Measurements from ENCODE around the gene LCN10. TPM values are rescaled to one million over a fixed set of nuclear protein-coding genes. Genes with fewer than 3 reads are reported as not detected.

Gene LCN10
- total RNA-seq, 1 experiment from 2014 or later: 1.5 TPM

GRCh38 chr9:136756836-136757235 is 14.1 kb upstream of the LCN10 start:
- no peak overlapping the region for H2BK5ac ChIP-seq (ENCODE audit: insufficient read length, low read length)
- no peak overlapping the region for H3K56ac ChIP-seq (ENCODE audit: insufficient read length, low read depth, low read length)
- no peak overlapping the region for H2BK12ac ChIP-seq (ENCODE audit: insufficient read length, low read depth, low read length)
- no peak overlapping the region for H4K91ac ChIP-seq (ENCODE audit: insufficient read length, low read depth, low read length)
- DNase-seq: no peak
- no peak overlapping the region for H3K4ac ChIP-seq (ENCODE audit: low read depth, low read length)
- no peak overlapping the region for H2BK15ac ChIP-seq (ENCODE audit: low read depth, low read length)
- no peak overlapping the region for H3K4me2 ChIP-seq (ENCODE audit: insufficient read depth, insufficient read length, low read length)
- H3K9ac ChIP-seq (ENCODE audit: extremely low read depth, insufficient read length, low read length): no peak overlapping the region
- no peaks in the 10 kb centered on the region for H3K9me3 ChIP-seq (ENCODE audit: control insufficient read depth, low read depth, low read length)
- H3K79me1 ChIP-seq (ENCODE audit: insufficient read depth, low read depth, low read length, poor library complexity, severe bottlenecking): no peaks in the 10 kb centered on the region
- H3K4me1 Mint-ChIP-seq: peaks cover 9 to 17% of the 10 kb centered on the region in 2 experiments; a peak in 3 of 4 replicates
- H3K9me3 Mint-ChIP-seq: peaks cover 16 to 19% of the 10 kb centered on the region in 2 experiments; a peak in 4 of 5 replicates
- no peak overlapping the region for H2AFZ ChIP-seq (ENCODE audit: low read length)
- H3K23me2 ChIP-seq (ENCODE audit: insufficient read length, low read depth, low read length, poor library complexity, severe bottlenecking): no peaks in the 10 kb centered on the region
- no CpG with 5 or more reads among the region's 18 CpGs for WGBS (ENCODE audit: extremely low coverage, insufficient read length, low lambda C conversion rate)
- H3K27ac ChIP-seq (ENCODE audit: insufficient read length, low read depth, low read length): no peak overlapping the region
- no peaks in the 10 kb centered on the region for H3K27me3 ChIP-seq (ENCODE audit: insufficient read depth, low read length)
- H4K8ac ChIP-seq (replicated peaks; ENCODE audit: insufficient read length, low read depth, low read length): no peak overlapping the region
- H3K27me3 Mint-ChIP-seq (ENCODE audit: low read depth): peaks cover 11% of the 10 kb centered on the region
- H4K20me1 ChIP-seq (ENCODE audit: control insufficient read depth, insufficient read depth, insufficient read length): no peaks in the 10 kb centered on the region
- H3K18ac ChIP-seq (ENCODE audit: insufficient read length, low read depth, low read length): no peak overlapping the region
- no peak overlapping the region for H3K14ac ChIP-seq (ENCODE audit: insufficient read depth, low read length)
- H2BK120ac ChIP-seq (ENCODE audit: low read depth, low read length, poor library complexity, severe bottlenecking): no peak overlapping the region
- no peaks in the 10 kb centered on the region for H3K4me1 ChIP-seq (ENCODE audit: insufficient read depth, low read length)
- H3K79me2 ChIP-seq (ENCODE audit: insufficient read depth, low read length): no peaks in the 10 kb centered on the region
- peaks cover 2 to 15% (median 2%) of the 10 kb centered on the region in 3 experiments; a peak in 6 of 7 replicates for H3K36me3 Mint-ChIP-seq (ENCODE audit: insufficient read depth in 1 of 3, low read depth in 3 of 3)
- H4K5ac ChIP-seq (ENCODE audit: insufficient read length, low read depth, low read length): no peak overlapping the region
- H3T11ph ChIP-seq (ENCODE audit: low read length): no peak overlapping the region
- no peak overlapping the region for H2AK5ac ChIP-seq (ENCODE audit: insufficient read length, low read length)
- no peak overlapping the region for H3K23ac ChIP-seq (ENCODE audit: insufficient read length, low read depth, low read length)
- H2BK20ac ChIP-seq (ENCODE audit: low read depth, low read length, poor library complexity, severe bottlenecking): no peak overlapping the region
- no peak overlapping the region for H3K4me3 Mint-ChIP-seq
- TF ChIP-seq CTCF (conservative IDR thresholded peaks at IDR 0.05): no peak
- H3K27ac Mint-ChIP-seq: no peak overlapping the region; a peak in 1 of 7 replicates
